Esophagus (tissue), 2 donors: ENCODE results near the gene ST6GAL1. TPM values are rescaled to one million over a fixed set of nuclear protein-coding genes. Genes with fewer than 3 reads are reported as not detected.

ENCODE experiments used
- H3K27ac ChIP-seq, 2 donors: one replicate each; pipeline ENCODE4 v1.5.1; 2013; ENCODE audit warnings: low read depth in 2 of 2, mild to moderate bottlenecking in 2 of 2, inconsistent platforms in 1 of 2, low read length in 1 of 2, moderate library complexity in 1 of 2
- H3K27me3 ChIP-seq, 2 donors: one replicate each; pipeline ENCODE4 v1.6.1; 2013; ENCODE audit warnings: low read length in 2 of 2, control low read depth in 1 of 2, mild to moderate bottlenecking in 1 of 2; ENCODE audit not compliant: insufficient read depth in 2 of 2, control insufficient read depth in 1 of 2
- H3K36me3 ChIP-seq, 2 donors: one replicate each; pipeline ENCODE4 v1.6.1; 2013; ENCODE audit warnings: low read length in 1 of 2; ENCODE audit not compliant: control insufficient read depth in 2 of 2, insufficient read depth in 2 of 2
- H3K4me1 ChIP-seq, 2 donors: one replicate each; pipeline ENCODE4 v1.6.1; 2013; ENCODE audit warnings: low read length in 1 of 2; ENCODE audit not compliant: control insufficient read depth in 2 of 2, insufficient read depth in 2 of 2
- H3K4me3 ChIP-seq, 2 donors: one replicate each; pipeline ENCODE4 v1.5.1; 2013; ENCODE audit warnings: low read length in 2 of 2, mild to moderate bottlenecking in 2 of 2, low read depth in 1 of 2, moderate library complexity in 1 of 2
- H3K9me3 ChIP-seq, 2 donors: one replicate each; pipeline ENCODE4 v1.6.1; 2013; ENCODE audit warnings: mild to moderate bottlenecking in 2 of 2, low read depth in 1 of 2, low read length in 1 of 2, moderate library complexity in 1 of 2; ENCODE audit not compliant: control insufficient read depth in 2 of 2, insufficient read depth in 1 of 2
- WGBS, 2 donors: extraction: QIAGEN DNeasy Blood & Tissue Kit; methylation state at CpG; one replicate each; pipeline ENCODE4 v1.1.7; 2013; 5-methylcytosine and 5-hydroxymethylcytosine counted together
- polyA plus RNA-seq, 2 donors: library from polyadenylated mRNA; stranded (reverse); fragments of 200-250 nt; gene quantifications; one replicate each; pipeline ENCODE4 v1.2.3, GENCODE V29; 2013
- donor health status: healthy with polysubstance abuse.
- donor health status: Bipolar disorder and iron deficiency.

The ST6GAL1 gene
- polyA plus RNA-seq, 2 donors = 2.0 to 3.0 TPM

GRCh38 chr3:187036394-187036793, 106.1 kb downstream of the ST6GAL1 start:
- H3K4me1 ChIP-seq = no peaks in the 10 kb centered on the region
- H3K27ac ChIP-seq = no peak overlapping the region
- WGBS, 2 donors = 82 to 85% methylated on average over 1 of the region's 1 CpG
- H3K9me3 ChIP-seq = peaks cover 0 to 2% of the 10 kb centered on the region in 2 donors
- no peaks in the 10 kb centered on the region for H3K27me3 ChIP-seq
- peaks cover 0 to 2% of the 10 kb centered on the region in 2 donors for H3K36me3 ChIP-seq
- H3K4me3 ChIP-seq = no peak overlapping the region

- Histone ChIP-seq H3K27me3 (no peaks in the 10 kb centered on the region), H3K4me1 (no peaks in the 10 kb centered on the region), H3K9me3 (peaks cover 0 to 2% of the 10 kb centered on the region in 2 donors), H3K27ac (no peak overlapping the region), H3K36me3 (peaks cover 0 to 2% of the 10 kb centered on the region in 2 donors), H3K4me3 (no peak overlapping the region)
- WGBS, 2 donors = 83 to 88% methylated on average over 10 of the region's 10 CpGs
These were observed 108.9 kb downstream of the ST6GAL1 start for GRCh38 chr3:187039100-187039722.

GRCh38 chr3:187039723-187040414, 109.5 kb downstream of the ST6GAL1 start:
- no peak overlapping the region for H3K4me3 ChIP-seq
- 81 to 93% methylated on average over 6 of the region's 6 CpGs for WGBS, 2 donors
- no peaks in the 10 kb centered on the region for H3K27me3 ChIP-seq
- H3K9me3 ChIP-seq = peaks cover 0 to 2% of the 10 kb centered on the region in 2 donors
- no peak overlapping the region for H3K27ac ChIP-seq
- no peaks in the 10 kb centered on the region for H3K4me1 ChIP-seq
- peaks cover 0 to 2% of the 10 kb centered on the region in 2 donors for H3K36me3 ChIP-seq

- H3K9me3 ChIP-seq = peaks cover 0 to 2% of the 10 kb centered on the region in 2 donors
- no peak overlapping the region for H3K4me3 ChIP-seq
- H3K36me3 ChIP-seq = peaks cover 0 to 2% of the 10 kb centered on the region in 2 donors
- H3K4me1 ChIP-seq = no peaks in the 10 kb centered on the region
- no peaks in the 10 kb centered on the region for H3K27me3 ChIP-seq
- 85 to 92% methylated on average over 5 of the region's 5 CpGs for WGBS, 2 donors
- no peak overlapping the region for H3K27ac ChIP-seq
These were observed 110.4 kb downstream of the ST6GAL1 start for GRCh38 chr3:187040516-187041361.

GRCh38 chr3:187041362-187042307, 111.3 kb downstream of the ST6GAL1 start:
- 70% methylated on average over 8 of the region's 8 CpGs for WGBS, 2 donors
- Histone ChIP-seq H3K36me3 (peaks cover 0 to 2% of the 10 kb centered on the region in 2 donors), H3K4me1 (no peaks in the 10 kb centered on the region), H3K27me3 (no peaks in the 10 kb centered on the region), H3K9me3 (peaks cover 0 to 2% of the 10 kb centered on the region in 2 donors), H3K4me3 (no peak overlapping the region), H3K27ac (peak overlapping the region in 1 of 2 donors; percentile 63)

GRCh38 chr3:187042346-187042745, 112.0 kb downstream of the ST6GAL1 start:
- peaks cover 0 to 2% of the 10 kb centered on the region in 2 donors for H3K36me3 ChIP-seq
- H3K4me3 ChIP-seq = no peak overlapping the region
- no peaks in the 10 kb centered on the region for H3K4me1 ChIP-seq
- peaks cover 0 to 2% of the 10 kb centered on the region in 2 donors for H3K9me3 ChIP-seq
- no peak overlapping the region for H3K27ac ChIP-seq
- H3K27me3 ChIP-seq = no peaks in the 10 kb centered on the region
- 85 to 91% methylated on average over 5 of the region's 5 CpGs for WGBS, 2 donors

GRCh38 chr3:187042874-187043458, 112.6 kb downstream of the ST6GAL1 start:
- no peak overlapping the region for H3K27ac ChIP-seq
- H3K4me3 ChIP-seq = no peak overlapping the region
- no peaks in the 10 kb centered on the region for H3K4me1 ChIP-seq
- H3K27me3 ChIP-seq = no peaks in the 10 kb centered on the region
- H3K9me3 ChIP-seq = peaks cover 0 to 2% of the 10 kb centered on the region in 2 donors
- peaks cover 0 to 2% of the 10 kb centered on the region in 2 donors for H3K36me3 ChIP-seq
- 94 to 98% methylated on average over 8 of the region's 8 CpGs for WGBS, 2 donors

- Histone ChIP-seq H3K27ac (no peak overlapping the region), H3K4me1 (no peaks in the 10 kb centered on the region), H3K9me3 (peaks cover 0 to 2% of the 10 kb centered on the region in 2 donors), H3K27me3 (no peaks in the 10 kb centered on the region), H3K4me3 (no peak overlapping the region), H3K36me3 (peaks cover 0 to 2% of the 10 kb centered on the region in 2 donors)
- WGBS, 2 donors = 69 to 81% methylated on average over 3 of the region's 3 CpGs
These were observed 113.9 kb downstream of the ST6GAL1 start for GRCh38 chr3:187044206-187044605.
